PFSK-1 (cell line): ENCODE data around the gene DYRK3.

Experiments
- POLR2AphosphoS5 ChIP-seq: IDR thresholded peaks from 2 replicates; pipeline ENCODE4 v1.6.1; 2012; ENCODE audit warnings: low read depth, mild to moderate bottlenecking, control low read depth, low read length, moderate library complexity
- TAF1 ChIP-seq: IDR thresholded peaks from 2 replicates; pipeline ENCODE4 v1.6.1; 2012; ENCODE audit warnings: low read length, control low read depth, borderline replicate concordance; ENCODE audit not compliant: insufficient read depth
- TF ChIP-seq, protein P1 (sequence below), 2 experiments: IDR thresholded peaks; 2 replicates each; pipeline versions ENCODE4 v1.6.1 to v1.8.0; 2011 to 2012; ENCODE audit warnings: low read depth in 2 of 2, low read length in 2 of 2, control low read depth in 1 of 2, inconsistent platforms in 1 of 2, mild to moderate bottlenecking in 1 of 2, moderate library complexity in 1 of 2; ENCODE audit not compliant: insufficient read depth in 1 of 2

DNA sequence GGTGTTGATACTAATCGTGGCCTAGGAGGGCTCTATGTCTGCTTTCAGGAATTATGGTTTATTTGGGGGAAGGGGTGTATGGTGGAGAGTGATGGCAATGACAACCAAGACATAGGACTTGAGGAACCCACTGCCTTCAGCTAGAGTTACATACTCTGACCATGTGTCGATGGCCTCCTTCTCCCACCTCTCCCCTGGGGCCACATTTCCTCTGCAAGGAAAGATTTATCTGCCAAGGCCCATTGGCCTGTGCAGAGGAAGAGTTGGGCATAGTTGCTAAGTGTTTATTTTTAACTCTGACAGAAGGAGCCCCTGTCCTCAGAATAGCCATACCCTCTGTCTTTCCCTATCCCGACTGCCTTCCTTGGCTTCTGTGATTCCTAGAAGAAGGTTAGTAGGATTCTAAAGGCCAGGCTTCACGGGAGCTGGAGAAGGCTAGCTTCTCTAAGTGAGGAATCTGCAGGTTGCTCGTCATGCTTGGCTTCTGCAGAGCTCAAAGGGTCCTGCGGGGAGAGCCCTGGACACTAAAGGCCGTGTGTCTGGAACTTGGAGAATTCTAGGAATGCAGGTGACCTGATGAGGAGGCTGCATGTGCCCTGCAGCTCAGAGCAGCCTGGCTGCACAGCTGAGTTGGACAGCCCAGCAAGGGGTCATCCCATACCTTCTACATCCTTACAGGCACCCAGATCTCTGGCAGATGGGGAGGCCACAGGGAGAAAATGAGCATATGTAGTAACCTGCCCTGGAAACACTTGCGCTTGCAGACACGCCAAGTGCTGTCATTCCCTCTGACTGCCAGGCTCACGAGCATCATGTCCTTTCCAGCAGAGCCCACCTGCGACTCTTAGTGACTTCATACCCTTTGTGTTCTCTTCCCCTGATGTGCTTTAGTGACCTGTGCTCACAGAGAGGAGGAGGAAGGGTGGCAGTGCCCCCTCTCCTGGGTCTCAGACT is 59.1 kb downstream of the DYRK3 start:
- TF ChIP-seq POLR2AphosphoS5 (no peak), TAF1 (no peak)
- TF ChIP-seq, protein P1, sequence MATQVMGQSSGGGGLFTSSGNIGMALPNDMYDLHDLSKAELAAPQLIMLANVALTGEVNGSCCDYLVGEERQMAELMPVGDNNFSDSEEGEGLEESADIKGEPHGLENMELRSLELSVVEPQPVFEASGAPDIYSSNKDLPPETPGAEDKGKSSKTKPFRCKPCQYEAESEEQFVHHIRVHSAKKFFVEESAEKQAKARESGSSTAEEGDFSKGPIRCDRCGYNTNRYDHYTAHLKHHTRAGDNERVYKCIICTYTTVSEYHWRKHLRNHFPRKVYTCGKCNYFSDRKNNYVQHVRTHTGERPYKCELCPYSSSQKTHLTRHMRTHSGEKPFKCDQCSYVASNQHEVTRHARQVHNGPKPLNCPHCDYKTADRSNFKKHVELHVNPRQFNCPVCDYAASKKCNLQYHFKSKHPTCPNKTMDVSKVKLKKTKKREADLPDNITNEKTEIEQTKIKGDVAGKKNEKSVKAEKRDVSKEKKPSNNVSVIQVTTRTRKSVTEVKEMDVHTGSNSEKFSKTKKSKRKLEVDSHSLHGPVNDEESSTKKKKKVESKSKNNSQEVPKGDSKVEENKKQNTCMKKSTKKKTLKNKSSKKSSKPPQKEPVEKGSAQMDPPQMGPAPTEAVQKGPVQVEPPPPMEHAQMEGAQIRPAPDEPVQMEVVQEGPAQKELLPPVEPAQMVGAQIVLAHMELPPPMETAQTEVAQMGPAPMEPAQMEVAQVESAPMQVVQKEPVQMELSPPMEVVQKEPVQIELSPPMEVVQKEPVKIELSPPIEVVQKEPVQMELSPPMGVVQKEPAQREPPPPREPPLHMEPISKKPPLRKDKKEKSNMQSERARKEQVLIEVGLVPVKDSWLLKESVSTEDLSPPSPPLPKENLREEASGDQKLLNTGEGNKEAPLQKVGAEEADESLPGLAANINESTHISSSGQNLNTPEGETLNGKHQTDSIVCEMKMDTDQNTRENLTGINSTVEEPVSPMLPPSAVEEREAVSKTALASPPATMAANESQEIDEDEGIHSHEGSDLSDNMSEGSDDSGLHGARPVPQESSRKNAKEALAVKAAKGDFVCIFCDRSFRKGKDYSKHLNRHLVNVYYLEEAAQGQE (IDR thresholded peaks at IDR 0.05; ENCODE audit: insufficient read depth in 1 of 2, low read depth in 2 of 2, low read length in 2 of 2), result no peak
